ENCODE measurements around the gene CCL19.

DNA sequence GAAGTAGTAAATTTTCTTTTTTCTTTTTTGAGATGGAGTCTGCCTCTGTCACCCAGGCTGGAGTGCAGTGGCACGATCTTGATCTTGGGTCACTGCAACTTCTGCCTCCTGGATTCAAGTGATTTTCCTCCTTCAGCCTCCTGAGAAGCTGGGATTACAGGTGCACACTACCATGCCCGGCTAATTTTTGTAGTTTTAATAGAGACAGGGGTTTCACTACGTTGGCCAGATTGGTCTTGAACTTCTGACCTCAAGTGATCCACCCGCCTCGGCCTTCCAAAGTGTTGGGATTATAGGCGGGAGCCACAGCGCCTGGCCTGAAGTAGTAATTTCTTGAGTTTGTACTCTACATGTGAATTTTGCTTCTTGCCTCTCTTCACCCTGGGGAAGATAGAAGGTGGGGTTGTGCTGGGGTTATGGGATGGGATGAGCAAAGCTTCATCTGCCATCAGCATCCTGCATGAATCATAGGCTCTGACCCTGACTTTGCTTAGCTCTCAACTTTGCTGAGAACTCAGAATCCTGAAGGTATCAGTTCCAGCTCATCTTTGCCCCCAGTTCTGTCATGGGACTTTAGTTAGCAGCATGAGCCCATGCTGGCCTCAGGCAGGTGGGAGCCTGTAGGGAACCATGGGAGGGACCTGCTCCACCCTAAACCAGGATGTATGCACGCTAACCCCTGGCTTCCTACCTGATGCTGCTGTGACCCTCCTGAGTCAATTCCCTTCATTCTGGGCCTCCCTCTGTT, 28.1 kb upstream of the CCL19 start:
- TF ChIP-seq CTCF (IDR thresholded peaks at IDR 0.05) = no peak
- TF ChIP-seq TCF7L2 (IDR thresholded peaks at IDR 0.05; ENCODE audit: low read depth, low read length) = no peak
- no peak for TF ChIP-seq POLR2AphosphoS5 (IDR thresholded peaks at IDR 0.05; ENCODE audit: low read depth, low read length)
- no peak for TF ChIP-seq REST (IDR thresholded peaks at IDR 0.05; ENCODE audit: insufficient read depth in 1 of 2, low read depth in 2 of 2, low read length in 1 of 2)

Data from Panc1 (cell line).